GM12878 (cell line): ENCODE results near the gene OSBPL7. TPM values are rescaled to one million over a fixed set of nuclear protein-coding genes. Genes with fewer than 3 reads are reported as not detected.

Experiments used
- BACH1 ChIP-seq: fragments of 450-650 bp; IDR thresholded peaks from 2 replicates; pipeline ENCODE4 v1.6.1; 2017; ENCODE audit warnings: mild to moderate bottlenecking, borderline replicate concordance
- BCL11A ChIP-seq: IDR thresholded peaks from 2 replicates; pipeline ENCODE4 v1.6.1; 2011; ENCODE audit warnings: low read depth, low read length
- CBFB ChIP-seq: IDR thresholded peaks from 2 replicates; pipeline ENCODE4 v1.6.1; 2016; ENCODE audit warnings: antibody characterized with exemption, low read depth
- CBX5 ChIP-seq: sonication (generic); IDR thresholded peaks from 2 replicates; pipeline ENCODE4 v1.6.1; 2016; ENCODE audit warnings: low read depth, moderate library complexity, mild to moderate bottlenecking, inconsistent platforms
- MTA2 ChIP-seq: fragments of 450-650 bp; IDR thresholded peaks from 2 replicates; pipeline ENCODE4 v1.6.1; 2016; ENCODE audit warnings: low read depth, mild to moderate bottlenecking, moderate library complexity
- SRF ChIP-seq, 2 experiments: IDR thresholded peaks; 2 replicates each; pipeline ENCODE4 v1.6.1; 2011; ENCODE audit warnings: low read depth in 2 of 2, low read length in 2 of 2, mild to moderate bottlenecking in 1 of 2, moderate library complexity in 1 of 2
- WRNIP1 ChIP-seq: IDR thresholded peaks from 2 replicates; pipeline ENCODE4 v1.6.1; 2011; ENCODE audit warnings: low read depth, low read length, improper control_type of control experiment, borderline replicate concordance
- polyA plus RNA-seq, 11 experiments: library from polyadenylated mRNA; depleted of rRNA in 4 of 11; unstranded in 6 of 11; stranded (reverse) in 5 of 11; fragments of >200 nt; fragmentation: Nextera tagmentation in 4 of 11; fragmentation: Illumina TruSeq in 1 of 11; extraction: Ambion mirVana in 4 of 11; extraction: Trizol in 1 of 11; gene quantifications; 1 replicate in 1 of 11; 2 replicates in 10 of 11; pipeline versions ENCODE4 v1.2.1 to v1.2.3, GENCODE V29; 2011 to 2016; ENCODE audit warnings: inconsistent platforms in 2 of 11, missing spikeins in 2 of 11, low read depth in 1 of 11
- total RNA-seq, 4 experiments: library from RNA; depleted of rRNA in 3 of 4; stranded (reverse); fragments of >200 nt in 3 of 4; fragmentation: Illumina TruSeq in 1 of 4; extraction: Trizol in 1 of 4; gene quantifications; 2 replicates each; pipeline versions ENCODE4 v1.2.1 to v1.2.3, GENCODE V29; 2013 to 2021
- TF ChIP-seq, protein P1 (sequence below): IDR thresholded peaks from 2 replicates; pipeline ENCODE4 v1.6.1; 2012; ENCODE audit warnings: improper control_type of control experiment, low read depth, low read length; ENCODE audit not compliant: insufficient replicate concordance
- TF ChIP-seq, protein P2 (sequence below): fragments of 450-650 bp; formaldehyde crosslinking; IDR thresholded peaks from 2 replicates; pipeline ENCODE4 v1.4.0; 2022; ENCODE audit warnings: mild to moderate bottlenecking, moderate library complexity
- TF ChIP-seq, protein P3 (sequence below): fragments of 450-650 bp; formaldehyde crosslinking; IDR thresholded peaks from 2 replicates; pipeline ENCODE4 v1.4.0; 2020; ENCODE audit warnings: mild to moderate bottlenecking, moderate library complexity
- TF ChIP-seq, protein P4 (sequence below): fragments of 450-650 bp; IDR thresholded peaks from 2 replicates; pipeline ENCODE4 v1.6.1; 2018; ENCODE audit warnings: mild to moderate bottlenecking, low read depth, moderate library complexity; ENCODE audit not compliant: partially characterized antibody
- TF ChIP-seq, protein P5 (sequence below): IDR thresholded peaks from 2 replicates; pipeline ENCODE4 v1.6.1; 2012; ENCODE audit warnings: low read length, inconsistent platforms

Gene OSBPL7
- total and polyA plus RNA-seq, 10 of the 15 experiments (the other 5 are each of a cell fraction or from before 2014, with no cell fraction given): 0.50 to 16.1 (median 6.7) TPM

DNA sequence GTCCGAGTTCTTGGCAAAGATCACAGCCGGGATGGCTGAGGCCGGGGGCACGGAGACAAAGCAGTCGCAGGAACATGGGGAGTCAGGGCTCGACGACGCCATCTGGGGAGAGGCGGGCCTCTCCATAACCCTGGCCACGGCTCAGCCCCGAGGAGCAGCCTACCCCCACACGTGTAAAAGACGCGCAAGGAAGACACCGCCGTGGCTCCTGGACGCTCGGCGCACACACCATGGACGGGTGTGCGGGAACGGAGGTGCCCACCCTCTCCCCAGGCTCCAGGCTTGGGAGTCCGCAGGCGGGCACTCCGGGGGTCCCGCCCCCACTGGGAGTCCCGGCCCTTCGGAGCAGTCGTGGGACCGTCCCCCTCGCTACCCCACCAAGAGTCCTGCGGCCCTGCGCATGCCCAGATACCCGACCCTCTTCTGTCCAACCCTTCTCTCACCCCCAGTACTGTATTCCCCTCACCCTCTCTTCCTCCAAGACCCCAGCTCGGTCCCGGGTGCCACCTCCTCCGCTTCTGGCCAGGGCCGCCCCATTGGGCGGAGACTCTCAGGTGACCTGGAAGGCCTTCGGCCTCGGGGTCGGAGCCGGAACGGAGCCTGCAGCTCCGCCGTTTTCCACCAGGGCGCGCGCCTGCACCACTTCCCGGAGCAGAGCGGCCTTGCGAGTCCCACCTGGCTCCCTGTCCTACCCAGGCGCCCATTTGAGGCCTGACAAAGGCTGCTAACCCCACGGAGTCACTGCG, 19.3 kb upstream of the OSBPL7 start, which contains the start of gene SCRN2 (continued):
- TF ChIP-seq BCL11A (no peak), MTA2 (peak; percentile 63; the same call in 1 of the 2 replicates), CBX5 (no peak), BACH1 (no peak), CBFB (no peak), SRF (IDR thresholded peaks at IDR 0.05; ENCODE audit: low read depth in 2 of 2, low read length in 2 of 2) (no peak), WRNIP1 (no peak)
- TF ChIP-seq, protein P1, sequence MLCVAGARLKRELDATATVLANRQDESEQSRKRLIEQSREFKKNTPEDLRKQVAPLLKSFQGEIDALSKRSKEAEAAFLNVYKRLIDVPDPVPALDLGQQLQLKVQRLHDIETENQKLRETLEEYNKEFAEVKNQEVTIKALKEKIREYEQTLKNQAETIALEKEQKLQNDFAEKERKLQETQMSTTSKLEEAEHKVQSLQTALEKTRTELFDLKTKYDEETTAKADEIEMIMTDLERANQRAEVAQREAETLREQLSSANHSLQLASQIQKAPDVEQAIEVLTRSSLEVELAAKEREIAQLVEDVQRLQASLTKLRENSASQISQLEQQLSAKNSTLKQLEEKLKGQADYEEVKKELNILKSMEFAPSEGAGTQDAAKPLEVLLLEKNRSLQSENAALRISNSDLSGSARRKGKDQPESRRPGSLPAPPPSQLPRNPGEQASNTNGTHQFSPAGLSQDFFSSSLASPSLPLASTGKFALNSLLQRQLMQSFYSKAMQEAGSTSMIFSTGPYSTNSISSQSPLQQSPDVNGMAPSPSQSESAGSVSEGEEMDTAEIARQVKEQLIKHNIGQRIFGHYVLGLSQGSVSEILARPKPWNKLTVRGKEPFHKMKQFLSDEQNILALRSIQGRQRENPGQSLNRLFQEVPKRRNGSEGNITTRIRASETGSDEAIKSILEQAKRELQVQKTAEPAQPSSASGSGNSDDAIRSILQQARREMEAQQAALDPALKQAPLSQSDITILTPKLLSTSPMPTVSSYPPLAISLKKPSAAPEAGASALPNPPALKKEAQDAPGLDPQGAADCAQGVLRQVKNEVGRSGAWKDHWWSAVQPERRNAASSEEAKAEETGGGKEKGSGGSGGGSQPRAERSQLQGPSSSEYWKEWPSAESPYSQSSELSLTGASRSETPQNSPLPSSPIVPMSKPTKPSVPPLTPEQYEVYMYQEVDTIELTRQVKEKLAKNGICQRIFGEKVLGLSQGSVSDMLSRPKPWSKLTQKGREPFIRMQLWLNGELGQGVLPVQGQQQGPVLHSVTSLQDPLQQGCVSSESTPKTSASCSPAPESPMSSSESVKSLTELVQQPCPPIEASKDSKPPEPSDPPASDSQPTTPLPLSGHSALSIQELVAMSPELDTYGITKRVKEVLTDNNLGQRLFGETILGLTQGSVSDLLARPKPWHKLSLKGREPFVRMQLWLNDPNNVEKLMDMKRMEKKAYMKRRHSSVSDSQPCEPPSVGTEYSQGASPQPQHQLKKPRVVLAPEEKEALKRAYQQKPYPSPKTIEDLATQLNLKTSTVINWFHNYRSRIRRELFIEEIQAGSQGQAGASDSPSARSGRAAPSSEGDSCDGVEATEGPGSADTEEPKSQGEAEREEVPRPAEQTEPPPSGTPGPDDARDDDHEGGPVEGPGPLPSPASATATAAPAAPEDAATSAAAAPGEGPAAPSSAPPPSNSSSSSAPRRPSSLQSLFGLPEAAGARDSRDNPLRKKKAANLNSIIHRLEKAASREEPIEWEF: no peak
- TF ChIP-seq, protein P2, sequence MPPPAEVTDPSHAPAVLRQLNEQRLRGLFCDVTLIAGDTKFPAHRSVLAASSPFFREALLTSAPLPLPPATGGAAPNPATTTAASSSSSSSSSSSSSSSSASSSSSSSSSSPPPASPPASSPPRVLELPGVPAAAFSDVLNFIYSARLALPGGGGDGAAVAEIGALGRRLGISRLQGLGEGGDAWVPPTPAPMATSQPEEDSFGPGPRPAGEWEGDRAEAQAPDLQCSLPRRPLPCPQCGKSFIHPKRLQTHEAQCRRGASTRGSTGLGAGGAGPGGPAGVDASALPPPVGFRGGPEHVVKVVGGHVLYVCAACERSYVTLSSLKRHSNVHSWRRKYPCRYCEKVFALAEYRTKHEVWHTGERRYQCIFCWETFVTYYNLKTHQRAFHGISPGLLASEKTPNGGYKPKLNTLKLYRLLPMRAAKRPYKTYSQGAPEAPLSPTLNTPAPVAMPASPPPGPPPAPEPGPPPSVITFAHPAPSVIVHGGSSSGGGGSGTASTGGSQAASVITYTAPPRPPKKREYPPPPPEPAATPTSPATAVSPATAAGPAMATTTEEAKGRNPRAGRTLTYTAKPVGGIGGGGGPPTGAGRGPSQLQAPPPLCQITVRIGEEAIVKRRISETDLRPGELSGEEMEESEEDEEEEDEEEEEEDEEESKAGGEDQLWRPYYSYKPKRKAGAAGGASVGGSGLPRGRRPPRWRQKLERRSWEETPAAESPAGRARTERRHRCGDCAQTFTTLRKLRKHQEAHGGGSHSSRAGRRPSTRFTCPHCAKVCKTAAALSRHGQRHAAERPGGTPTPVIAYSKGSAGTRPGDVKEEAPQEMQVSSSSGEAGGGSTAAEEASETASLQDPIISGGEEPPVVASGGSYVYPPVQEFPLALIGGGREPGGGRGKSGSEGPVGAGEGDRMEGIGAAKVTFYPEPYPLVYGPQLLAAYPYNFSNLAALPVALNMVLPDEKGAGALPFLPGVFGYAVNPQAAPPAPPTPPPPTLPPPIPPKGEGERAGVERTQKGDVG (CRISPR knock-in tag): no peak
- TF ChIP-seq, protein P3, sequence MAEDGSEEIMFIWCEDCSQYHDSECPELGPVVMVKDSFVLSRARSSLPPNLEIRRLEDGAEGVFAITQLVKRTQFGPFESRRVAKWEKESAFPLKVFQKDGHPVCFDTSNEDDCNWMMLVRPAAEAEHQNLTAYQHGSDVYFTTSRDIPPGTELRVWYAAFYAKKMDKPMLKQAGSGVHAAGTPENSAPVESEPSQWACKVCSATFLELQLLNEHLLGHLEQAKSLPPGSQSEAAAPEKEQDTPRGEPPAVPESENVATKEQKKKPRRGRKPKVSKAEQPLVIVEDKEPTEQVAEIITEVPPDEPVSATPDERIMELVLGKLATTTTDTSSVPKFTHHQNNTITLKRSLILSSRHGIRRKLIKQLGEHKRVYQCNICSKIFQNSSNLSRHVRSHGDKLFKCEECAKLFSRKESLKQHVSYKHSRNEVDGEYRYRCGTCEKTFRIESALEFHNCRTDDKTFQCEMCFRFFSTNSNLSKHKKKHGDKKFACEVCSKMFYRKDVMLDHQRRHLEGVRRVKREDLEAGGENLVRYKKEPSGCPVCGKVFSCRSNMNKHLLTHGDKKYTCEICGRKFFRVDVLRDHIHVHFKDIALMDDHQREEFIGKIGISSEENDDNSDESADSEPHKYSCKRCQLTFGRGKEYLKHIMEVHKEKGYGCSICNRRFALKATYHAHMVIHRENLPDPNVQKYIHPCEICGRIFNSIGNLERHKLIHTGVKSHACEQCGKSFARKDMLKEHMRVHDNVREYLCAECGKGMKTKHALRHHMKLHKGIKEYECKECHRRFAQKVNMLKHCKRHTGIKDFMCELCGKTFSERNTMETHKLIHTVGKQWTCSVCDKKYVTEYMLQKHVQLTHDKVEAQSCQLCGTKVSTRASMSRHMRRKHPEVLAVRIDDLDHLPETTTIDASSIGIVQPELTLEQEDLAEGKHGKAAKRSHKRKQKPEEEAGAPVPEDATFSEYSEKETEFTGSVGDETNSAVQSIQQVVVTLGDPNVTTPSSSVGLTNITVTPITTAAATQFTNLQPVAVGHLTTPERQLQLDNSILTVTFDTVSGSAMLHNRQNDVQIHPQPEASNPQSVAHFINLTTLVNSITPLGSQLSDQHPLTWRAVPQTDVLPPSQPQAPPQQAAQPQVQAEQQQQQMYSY (CRISPR knock-in tag): no peak
- TF ChIP-seq, protein P4, sequence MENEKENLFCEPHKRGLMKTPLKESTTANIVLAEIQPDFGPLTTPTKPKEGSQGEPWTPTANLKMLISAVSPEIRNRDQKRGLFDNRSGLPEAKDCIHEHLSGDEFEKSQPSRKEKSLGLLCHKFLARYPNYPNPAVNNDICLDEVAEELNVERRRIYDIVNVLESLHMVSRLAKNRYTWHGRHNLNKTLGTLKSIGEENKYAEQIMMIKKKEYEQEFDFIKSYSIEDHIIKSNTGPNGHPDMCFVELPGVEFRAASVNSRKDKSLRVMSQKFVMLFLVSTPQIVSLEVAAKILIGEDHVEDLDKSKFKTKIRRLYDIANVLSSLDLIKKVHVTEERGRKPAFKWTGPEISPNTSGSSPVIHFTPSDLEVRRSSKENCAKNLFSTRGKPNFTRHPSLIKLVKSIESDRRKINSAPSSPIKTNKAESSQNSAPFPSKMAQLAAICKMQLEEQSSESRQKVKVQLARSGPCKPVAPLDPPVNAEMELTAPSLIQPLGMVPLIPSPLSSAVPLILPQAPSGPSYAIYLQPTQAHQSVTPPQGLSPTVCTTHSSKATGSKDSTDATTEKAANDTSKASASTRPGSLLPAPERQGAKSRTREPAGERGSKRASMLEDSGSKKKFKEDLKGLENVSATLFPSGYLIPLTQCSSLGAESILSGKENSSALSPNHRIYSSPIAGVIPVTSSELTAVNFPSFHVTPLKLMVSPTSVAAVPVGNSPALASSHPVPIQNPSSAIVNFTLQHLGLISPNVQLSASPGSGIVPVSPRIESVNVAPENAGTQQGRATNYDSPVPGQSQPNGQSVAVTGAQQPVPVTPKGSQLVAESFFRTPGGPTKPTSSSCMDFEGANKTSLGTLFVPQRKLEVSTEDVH: no peak
- TF ChIP-seq, protein P5, sequence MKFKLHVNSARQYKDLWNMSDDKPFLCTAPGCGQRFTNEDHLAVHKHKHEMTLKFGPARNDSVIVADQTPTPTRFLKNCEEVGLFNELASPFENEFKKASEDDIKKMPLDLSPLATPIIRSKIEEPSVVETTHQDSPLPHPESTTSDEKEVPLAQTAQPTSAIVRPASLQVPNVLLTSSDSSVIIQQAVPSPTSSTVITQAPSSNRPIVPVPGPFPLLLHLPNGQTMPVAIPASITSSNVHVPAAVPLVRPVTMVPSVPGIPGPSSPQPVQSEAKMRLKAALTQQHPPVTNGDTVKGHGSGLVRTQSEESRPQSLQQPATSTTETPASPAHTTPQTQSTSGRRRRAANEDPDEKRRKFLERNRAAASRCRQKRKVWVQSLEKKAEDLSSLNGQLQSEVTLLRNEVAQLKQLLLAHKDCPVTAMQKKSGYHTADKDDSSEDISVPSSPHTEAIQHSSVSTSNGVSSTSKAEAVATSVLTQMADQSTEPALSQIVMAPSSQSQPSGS: no peak
